Ovary (tissue), 3 donors: ENCODE measurements around the gene HTR2A.

Source experiments
- EP300 ChIP-seq: sonication (generic); formaldehyde crosslinking; IDR thresholded peaks from one replicate; pipeline ENCODE4 v1.6.1; 2017; ENCODE audit warnings: antibody characterized with exemption
- POLR2A ChIP-seq: fragments of 450-650 bp; IDR thresholded peaks from one replicate; pipeline ENCODE4 v1.6.1; 2017; ENCODE audit warnings: antibody characterized with exemption, mild to moderate bottlenecking, moderate library complexity
- TF ChIP-seq, protein P1 (sequence below), 3 donors: fragments of 450-650 bp in 2 of 3; fragments of 200-600 bp in 1 of 3; IDR thresholded peaks; one replicate each; pipeline versions ENCODE4 v1.5.1 to v1.8.0; 2016 to 2022; ENCODE audit warnings: antibody characterized with exemption in 3 of 3, mild to moderate bottlenecking in 1 of 3
- donor health status: DM: no; HTN: no; CAD: no.

DNA sequence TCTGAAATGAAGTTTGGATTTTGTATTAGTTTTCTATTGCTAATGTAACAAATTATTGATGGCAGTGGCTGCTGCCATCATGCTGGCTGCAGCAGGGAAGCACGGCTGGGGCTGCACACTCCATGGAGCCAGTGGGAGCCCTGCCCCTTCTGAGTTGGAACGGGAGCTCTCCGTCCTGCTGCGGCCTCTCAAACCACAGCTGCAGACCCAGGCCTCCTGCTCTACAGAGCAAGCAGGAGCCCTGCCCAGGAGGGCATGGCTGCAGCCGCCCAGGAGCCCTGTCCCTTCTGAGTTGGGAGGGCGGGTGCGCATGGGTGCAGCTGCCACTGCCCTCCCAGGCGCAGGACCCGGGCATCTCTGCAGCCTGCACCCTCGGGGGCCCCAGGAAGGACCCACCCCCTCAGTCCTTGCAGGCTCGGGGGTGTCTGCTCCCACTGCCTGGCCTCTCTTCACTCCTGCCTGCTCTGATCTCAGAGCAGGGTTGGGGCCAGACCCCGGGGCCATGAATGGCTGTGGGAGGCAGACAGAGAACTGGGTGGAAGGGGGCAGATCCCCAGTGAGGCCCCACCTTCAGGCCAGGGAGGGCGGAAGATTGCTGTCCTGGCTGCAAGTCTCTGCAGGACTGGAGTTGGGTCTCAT lies 78.9 kb downstream of the HTR2A start:
- TF ChIP-seq, protein P1, sequence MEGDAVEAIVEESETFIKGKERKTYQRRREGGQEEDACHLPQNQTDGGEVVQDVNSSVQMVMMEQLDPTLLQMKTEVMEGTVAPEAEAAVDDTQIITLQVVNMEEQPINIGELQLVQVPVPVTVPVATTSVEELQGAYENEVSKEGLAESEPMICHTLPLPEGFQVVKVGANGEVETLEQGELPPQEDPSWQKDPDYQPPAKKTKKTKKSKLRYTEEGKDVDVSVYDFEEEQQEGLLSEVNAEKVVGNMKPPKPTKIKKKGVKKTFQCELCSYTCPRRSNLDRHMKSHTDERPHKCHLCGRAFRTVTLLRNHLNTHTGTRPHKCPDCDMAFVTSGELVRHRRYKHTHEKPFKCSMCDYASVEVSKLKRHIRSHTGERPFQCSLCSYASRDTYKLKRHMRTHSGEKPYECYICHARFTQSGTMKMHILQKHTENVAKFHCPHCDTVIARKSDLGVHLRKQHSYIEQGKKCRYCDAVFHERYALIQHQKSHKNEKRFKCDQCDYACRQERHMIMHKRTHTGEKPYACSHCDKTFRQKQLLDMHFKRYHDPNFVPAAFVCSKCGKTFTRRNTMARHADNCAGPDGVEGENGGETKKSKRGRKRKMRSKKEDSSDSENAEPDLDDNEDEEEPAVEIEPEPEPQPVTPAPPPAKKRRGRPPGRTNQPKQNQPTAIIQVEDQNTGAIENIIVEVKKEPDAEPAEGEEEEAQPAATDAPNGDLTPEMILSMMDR (IDR thresholded peaks at IDR 0.05) = no peak
- TF ChIP-seq POLR2A (no peak), EP300 (no peak)
